ENCODE data around the gene OTOGL. TPM values are rescaled to one million over a fixed set of nuclear protein-coding genes. Genes with fewer than 3 reads are reported as not detected.

OTOGL gene
- total RNA-seq, 1 donor from 2014 or later: 0.27 TPM

DNA sequence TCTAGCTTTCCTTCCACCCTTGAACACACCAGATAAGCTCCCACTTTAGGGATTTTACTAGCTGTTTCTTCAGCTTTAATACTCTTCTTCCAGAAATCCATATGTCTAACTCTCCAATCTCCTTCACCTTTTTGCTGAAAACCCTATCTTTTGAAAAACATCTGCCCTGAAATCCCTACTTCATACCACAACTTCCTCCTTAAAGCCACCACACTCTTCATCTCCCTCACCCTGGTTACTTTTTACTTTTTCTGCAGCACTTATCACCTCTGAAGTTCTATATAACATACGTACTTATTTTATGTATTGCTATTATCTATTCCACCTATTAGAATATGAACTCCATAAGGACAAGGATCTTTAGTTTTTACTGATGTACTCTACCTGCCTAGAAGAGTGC, 316.1 kb downstream of the OTOGL start:
- H3K4me3 Mint-ChIP-seq: no peak overlapping the region
- TF ChIP-seq, protein P1, sequence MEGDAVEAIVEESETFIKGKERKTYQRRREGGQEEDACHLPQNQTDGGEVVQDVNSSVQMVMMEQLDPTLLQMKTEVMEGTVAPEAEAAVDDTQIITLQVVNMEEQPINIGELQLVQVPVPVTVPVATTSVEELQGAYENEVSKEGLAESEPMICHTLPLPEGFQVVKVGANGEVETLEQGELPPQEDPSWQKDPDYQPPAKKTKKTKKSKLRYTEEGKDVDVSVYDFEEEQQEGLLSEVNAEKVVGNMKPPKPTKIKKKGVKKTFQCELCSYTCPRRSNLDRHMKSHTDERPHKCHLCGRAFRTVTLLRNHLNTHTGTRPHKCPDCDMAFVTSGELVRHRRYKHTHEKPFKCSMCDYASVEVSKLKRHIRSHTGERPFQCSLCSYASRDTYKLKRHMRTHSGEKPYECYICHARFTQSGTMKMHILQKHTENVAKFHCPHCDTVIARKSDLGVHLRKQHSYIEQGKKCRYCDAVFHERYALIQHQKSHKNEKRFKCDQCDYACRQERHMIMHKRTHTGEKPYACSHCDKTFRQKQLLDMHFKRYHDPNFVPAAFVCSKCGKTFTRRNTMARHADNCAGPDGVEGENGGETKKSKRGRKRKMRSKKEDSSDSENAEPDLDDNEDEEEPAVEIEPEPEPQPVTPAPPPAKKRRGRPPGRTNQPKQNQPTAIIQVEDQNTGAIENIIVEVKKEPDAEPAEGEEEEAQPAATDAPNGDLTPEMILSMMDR (conservative IDR thresholded peaks at IDR 0.05): no peak
- no peaks in the 10 kb centered on the region for H3K27me3 Mint-ChIP-seq
- H3K27ac Mint-ChIP-seq: no peak overlapping the region
- no peak for DNase-seq (ENCODE audit: extremely low spot score, unreplicated experiment)
- H3K9me3 Mint-ChIP-seq: no peaks in the 10 kb centered on the region
- peaks cover 16% of the 10 kb centered on the region for H3K4me1 Mint-ChIP-seq (ENCODE audit: unreplicated experiment)
- H3K36me3 Mint-ChIP-seq: no peaks in the 10 kb centered on the region

DNA sequence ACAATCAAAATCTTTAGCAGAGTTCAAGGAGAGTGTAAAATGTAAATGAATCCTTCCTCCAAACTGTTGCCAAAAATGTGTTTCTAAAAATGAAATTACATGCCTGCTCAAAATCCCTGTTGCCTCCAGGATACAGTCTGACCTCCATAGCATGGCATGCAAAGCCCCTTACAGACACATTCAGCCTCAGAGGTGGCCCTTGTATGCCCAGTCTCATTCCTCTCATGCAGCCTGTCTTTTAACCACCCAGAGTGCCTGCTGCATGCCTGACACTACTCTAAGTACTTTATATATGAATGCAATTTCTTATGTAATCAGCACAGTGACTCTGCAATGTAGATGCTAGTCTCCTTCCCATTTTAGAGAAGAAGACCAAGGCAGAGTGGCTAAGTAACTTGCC, 320.3 kb downstream of the OTOGL start:
- H3K4me1 Mint-ChIP-seq (ENCODE audit: unreplicated experiment): peaks cover 16% of the 10 kb centered on the region
- H3K9me3 Mint-ChIP-seq: no peaks in the 10 kb centered on the region
- H3K27ac Mint-ChIP-seq: no peak overlapping the region
- TF ChIP-seq, protein P1 (conservative IDR thresholded peaks at IDR 0.05): no peak
- no peak for DNase-seq (ENCODE audit: extremely low spot score, unreplicated experiment)
- no peak overlapping the region for H3K4me3 Mint-ChIP-seq
- no peaks in the 10 kb centered on the region for H3K36me3 Mint-ChIP-seq
- H3K27me3 Mint-ChIP-seq: no peaks in the 10 kb centered on the region

DNA sequence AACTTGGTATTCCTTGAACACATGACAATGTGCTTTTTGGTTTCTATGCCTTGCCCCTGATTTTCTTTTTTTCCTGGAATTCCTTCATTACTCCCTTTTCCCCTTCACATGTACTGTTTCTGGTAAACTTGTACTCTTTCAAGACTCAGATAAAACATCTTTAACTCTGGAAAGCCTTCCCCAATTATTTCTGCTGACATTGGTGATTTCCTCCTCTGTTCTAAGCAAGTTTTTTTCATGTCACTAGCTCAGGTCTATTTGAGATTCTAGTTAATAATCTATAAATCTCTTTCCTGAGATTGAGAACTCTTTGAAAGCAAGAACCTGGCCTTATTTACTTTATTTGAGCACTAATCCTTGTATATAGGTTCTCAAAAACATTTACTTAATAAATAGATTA, 320.7 kb downstream of the OTOGL start:
- Mint-ChIP-seq H3K36me3 (no peaks in the 10 kb centered on the region), H3K4me3 (no peak overlapping the region), H3K27me3 (no peaks in the 10 kb centered on the region), H3K4me1 (ENCODE audit: unreplicated experiment) (peaks cover 16% of the 10 kb centered on the region), H3K27ac (no peak overlapping the region), H3K9me3 (no peaks in the 10 kb centered on the region)
- DNase-seq (ENCODE audit: extremely low spot score, unreplicated experiment): no peak
- TF ChIP-seq, protein P1 (conservative IDR thresholded peaks at IDR 0.05): no peak

DNA sequence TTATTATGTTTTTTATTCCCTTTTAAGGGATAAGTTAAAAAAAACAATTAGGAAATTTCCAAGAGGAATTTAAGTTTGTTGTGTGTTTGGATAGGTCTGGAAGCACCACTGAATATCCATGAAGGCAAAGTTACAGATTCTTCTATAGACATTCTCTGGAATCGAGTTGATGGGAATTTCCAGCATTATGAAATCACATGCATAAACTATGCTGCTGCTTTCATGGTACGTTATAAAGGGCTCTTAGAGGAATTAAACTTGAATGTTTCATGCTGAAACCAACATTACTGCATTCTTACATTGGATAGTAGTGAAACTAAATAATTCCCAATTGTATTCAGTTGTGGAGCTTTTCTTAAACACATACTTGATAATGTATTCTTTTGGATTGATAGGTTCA, 323.2 kb downstream of the OTOGL start:
- H3K4me3 Mint-ChIP-seq: no peak overlapping the region
- no peak overlapping the region for H3K27ac Mint-ChIP-seq
- no peaks in the 10 kb centered on the region for H3K36me3 Mint-ChIP-seq
- no peaks in the 10 kb centered on the region for H3K27me3 Mint-ChIP-seq
- H3K4me1 Mint-ChIP-seq (ENCODE audit: unreplicated experiment): peaks cover 16% of the 10 kb centered on the region
- H3K9me3 Mint-ChIP-seq: no peaks in the 10 kb centered on the region
- DNase-seq (ENCODE audit: extremely low spot score, unreplicated experiment): no peak
- TF ChIP-seq, protein P1 (conservative IDR thresholded peaks at IDR 0.05): no peak

Other genes with a start within 250 kb of the OTOGL start
- 67.0 and 78.2 TPM in 2 replicates for gene PPP1R12A, start 164.4 kb upstream of the OTOGL start, total RNA-seq (ENCODE audit: low replicate concordance)

Data from type B pancreatic cell (in vitro differentiated cells).